NT2/D1 (cell line): ENCODE data around the gene KIAA1217.

Source experiments
- DNase-seq: peaks from one replicate; pipeline ENCODE4 v3.0.0-alpha.2; 2011; ENCODE audit warnings: low read depth, low spot score
- H3K27me3 ChIP-seq: 2 replicates; pipeline ENCODE4 v1.6.0; 2011; ENCODE audit warnings: mild to moderate bottlenecking; ENCODE audit not compliant: insufficient read length, insufficient read depth
- H3K36me3 ChIP-seq: 2 replicates; pipeline ENCODE4 v1.6.1; 2011; ENCODE audit warnings: mild to moderate bottlenecking, low read length, mixed read lengths; ENCODE audit not compliant: insufficient read depth, insufficient read length
- H3K4me1 ChIP-seq: 2 replicates; pipeline ENCODE4 v1.5.1; 2011; ENCODE audit not compliant: insufficient read depth, insufficient read length
- H3K4me3 ChIP-seq: 2 replicates; pipeline ENCODE4 v1.5.1; 2011; ENCODE audit warnings: low read depth; ENCODE audit not compliant: insufficient read length
- H3K9ac ChIP-seq: 2 replicates; pipeline ENCODE4 v1.6.0; 2011; ENCODE audit warnings: low read depth; ENCODE audit not compliant: insufficient read length
- H3K9me3 ChIP-seq: 2 replicates; pipeline ENCODE4 v1.5.1; 2011; ENCODE audit warnings: mild to moderate bottlenecking, low read length; ENCODE audit not compliant: insufficient read depth
- SUZ12 ChIP-seq: IDR thresholded peaks from 2 replicates; pipeline ENCODE4 v1.6.1; 2011; ENCODE audit not compliant: insufficient read length, insufficient read depth; ENCODE audit errors: extremely low read depth
- YY1 ChIP-seq: IDR thresholded peaks from 2 replicates; pipeline ENCODE4 v1.6.1; 2011; ENCODE audit not compliant: insufficient read length, insufficient read depth
- ZNF274 ChIP-seq: IDR thresholded peaks from 2 replicates; pipeline ENCODE4 v1.6.1; 2011; ENCODE audit warnings: mild to moderate bottlenecking, low read depth, low read length

KIAA1217 gene, protein sequence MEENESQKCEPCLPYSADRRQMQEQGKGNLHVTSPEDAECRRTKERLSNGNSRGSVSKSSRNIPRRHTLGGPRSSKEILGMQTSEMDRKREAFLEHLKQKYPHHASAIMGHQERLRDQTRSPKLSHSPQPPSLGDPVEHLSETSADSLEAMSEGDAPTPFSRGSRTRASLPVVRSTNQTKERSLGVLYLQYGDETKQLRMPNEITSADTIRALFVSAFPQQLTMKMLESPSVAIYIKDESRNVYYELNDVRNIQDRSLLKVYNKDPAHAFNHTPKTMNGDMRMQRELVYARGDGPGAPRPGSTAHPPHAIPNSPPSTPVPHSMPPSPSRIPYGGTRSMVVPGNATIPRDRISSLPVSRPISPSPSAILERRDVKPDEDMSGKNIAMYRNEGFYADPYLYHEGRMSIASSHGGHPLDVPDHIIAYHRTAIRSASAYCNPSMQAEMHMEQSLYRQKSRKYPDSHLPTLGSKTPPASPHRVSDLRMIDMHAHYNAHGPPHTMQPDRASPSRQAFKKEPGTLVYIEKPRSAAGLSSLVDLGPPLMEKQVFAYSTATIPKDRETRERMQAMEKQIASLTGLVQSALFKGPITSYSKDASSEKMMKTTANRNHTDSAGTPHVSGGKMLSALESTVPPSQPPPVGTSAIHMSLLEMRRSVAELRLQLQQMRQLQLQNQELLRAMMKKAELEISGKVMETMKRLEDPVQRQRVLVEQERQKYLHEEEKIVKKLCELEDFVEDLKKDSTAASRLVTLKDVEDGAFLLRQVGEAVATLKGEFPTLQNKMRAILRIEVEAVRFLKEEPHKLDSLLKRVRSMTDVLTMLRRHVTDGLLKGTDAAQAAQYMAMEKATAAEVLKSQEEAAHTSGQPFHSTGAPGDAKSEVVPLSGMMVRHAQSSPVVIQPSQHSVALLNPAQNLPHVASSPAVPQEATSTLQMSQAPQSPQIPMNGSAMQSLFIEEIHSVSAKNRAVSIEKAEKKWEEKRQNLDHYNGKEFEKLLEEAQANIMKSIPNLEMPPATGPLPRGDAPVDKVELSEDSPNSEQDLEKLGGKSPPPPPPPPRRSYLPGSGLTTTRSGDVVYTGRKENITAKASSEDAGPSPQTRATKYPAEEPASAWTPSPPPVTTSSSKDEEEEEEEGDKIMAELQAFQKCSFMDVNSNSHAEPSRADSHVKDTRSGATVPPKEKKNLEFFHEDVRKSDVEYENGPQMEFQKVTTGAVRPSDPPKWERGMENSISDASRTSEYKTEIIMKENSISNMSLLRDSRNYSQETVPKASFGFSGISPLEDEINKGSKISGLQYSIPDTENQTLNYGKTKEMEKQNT (N-terminal part only)

DNA sequence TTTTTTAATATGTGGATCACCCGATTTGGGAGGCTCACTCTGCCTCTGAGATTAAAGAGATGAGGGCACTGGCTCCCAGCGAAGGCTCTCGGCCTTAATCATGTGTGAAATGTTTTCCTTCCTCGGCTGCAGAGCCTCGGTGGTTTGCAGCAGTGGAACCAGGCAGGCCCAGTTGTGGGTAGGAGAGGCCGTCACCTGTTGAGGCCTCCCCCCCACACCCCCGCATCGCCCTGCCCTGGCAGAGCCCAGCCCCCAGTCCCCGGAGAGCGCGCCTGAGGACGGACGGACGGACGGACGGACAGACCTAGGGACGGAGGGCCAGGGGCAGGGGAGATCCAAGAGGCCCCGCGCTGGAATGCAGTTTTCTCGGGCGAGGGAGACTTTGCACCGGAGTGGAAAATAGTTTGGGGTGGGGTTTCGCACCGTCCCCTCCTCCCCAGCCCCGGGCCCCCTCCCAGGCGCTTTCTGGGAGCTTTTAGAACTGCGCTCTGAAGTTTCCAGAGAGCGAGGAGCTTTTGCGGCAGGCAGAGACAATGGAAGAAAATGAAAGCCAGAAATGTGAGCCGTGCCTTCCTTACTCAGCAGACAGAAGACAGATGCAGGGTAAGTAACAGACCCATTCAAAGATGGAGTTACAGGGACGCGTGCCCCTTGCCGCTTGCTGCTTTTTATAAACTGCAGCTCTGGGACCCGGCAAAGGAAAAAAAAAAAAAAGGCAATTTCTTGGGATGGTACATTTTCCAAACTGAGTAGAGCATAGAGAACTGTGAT lies at the start of gene KIAA1217:
Gene KIAA1217, plus strand, starts transcription at position 478 of the 771 bp plus-strand sequence. Its CDS starts 56 bp downstream, at position 534.
- DNase-seq: no peak
- no peaks in the 10 kb centered on the region; the same call in 1 of the 2 replicates for H3K9me3 ChIP-seq
- H3K4me3 ChIP-seq: peak within 1 kb of the TSS; percentile 58
- H3K27me3 ChIP-seq: no peaks in the 10 kb centered on the region
- peak within 1 kb of the TSS; percentile 73 for H3K9ac ChIP-seq
- H3K4me1 ChIP-seq: peaks cover 2% of the 10 kb centered on the region
- TF ChIP-seq SUZ12 (no peak), YY1 (no peak), ZNF274 (no peak)
- peaks cover 8% of the 10 kb centered on the region for H3K36me3 ChIP-seq

DNA sequence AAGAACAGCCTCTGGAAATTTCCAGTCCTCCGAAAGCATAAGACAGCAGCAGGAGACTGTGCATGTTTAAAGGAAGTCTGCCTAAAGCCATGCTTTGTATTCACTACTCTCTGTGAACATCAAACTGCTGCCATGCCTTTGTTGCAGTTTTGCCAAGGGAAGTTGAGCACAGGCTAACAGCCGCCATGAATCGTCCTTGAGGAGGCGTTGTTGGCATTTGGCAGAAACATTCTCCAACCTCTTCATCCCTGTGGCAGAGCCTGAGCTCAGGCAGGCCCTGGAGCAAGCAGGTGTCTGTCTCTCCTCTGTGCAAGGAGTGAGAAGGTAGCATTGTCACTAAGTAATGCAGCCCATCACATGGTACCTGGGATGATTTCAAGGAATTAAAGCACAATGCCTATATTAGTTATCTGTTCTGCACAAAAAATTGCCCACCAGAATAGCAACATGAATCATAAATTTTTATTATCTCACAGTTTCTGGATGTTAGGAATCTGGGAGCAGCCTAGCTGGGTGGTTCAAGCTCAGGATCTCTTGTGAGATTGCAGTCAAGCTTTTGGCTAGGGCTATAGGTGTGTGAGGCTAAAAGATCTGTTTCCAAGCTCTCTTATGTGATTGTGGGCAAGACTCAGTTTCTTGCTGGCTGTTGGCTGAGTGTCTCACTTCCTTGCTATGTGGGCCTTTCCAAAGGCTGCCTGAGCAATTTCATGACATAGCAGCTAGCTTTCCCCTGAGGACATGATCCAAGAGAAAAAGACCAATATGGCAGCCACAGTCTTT lies 46.5 kb upstream of the KIAA1217 start:
- Histone ChIP-seq H3K27me3 (no peaks in the 10 kb centered on the region), H3K4me1 (no peaks in the 10 kb centered on the region), H3K9ac (no peak overlapping the region), H3K36me3 (no peaks in the 10 kb centered on the region), H3K9me3 (no peaks in the 10 kb centered on the region), H3K4me3 (no peak overlapping the region)
- no peak for DNase-seq
- TF ChIP-seq ZNF274: no peak

DNA sequence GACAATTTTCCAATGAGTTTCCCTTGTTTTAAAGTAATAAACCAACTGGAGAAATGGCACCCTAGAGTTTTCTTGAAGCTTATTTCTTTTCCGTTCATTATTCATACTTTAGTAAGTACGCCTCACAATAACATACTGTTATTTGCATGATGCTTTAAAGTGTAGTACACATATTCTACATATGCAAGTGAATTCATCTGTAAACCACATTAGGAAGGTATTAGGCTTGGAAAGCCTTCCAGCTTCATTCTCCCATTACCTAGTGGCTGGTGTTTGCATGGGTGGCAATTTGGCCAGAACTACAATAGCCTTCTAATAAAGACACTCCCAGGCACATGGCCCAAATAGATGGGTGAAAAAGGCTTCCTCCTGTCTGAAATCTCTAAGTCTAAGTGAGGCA lies 45.5 kb upstream of the KIAA1217 start:
- Histone ChIP-seq H3K9ac (no peak overlapping the region), H3K36me3 (no peaks in the 10 kb centered on the region), H3K27me3 (no peaks in the 10 kb centered on the region), H3K4me1 (no peaks in the 10 kb centered on the region), H3K4me3 (no peak overlapping the region), H3K9me3 (no peaks in the 10 kb centered on the region)
- DNase-seq: no peak
- TF ChIP-seq ZNF274 (no peak), YY1 (no peak), SUZ12 (no peak)

- no peak overlapping the region for H3K9ac ChIP-seq
- DNase-seq: no peak
- H3K4me1 ChIP-seq: peaks cover 3% of the 10 kb centered on the region
- TF ChIP-seq SUZ12 (no peak), ZNF274 (no peak), YY1 (no peak)
- H3K36me3 ChIP-seq: no peaks in the 10 kb centered on the region
- no peaks in the 10 kb centered on the region for H3K9me3 ChIP-seq
- no peaks in the 10 kb centered on the region for H3K27me3 ChIP-seq
- no peak overlapping the region for H3K4me3 ChIP-seq
Observed at GRCh38 chr10:24168258-24169170, 40.4 kb upstream of the KIAA1217 start.

- Histone ChIP-seq H3K36me3 (no peaks in the 10 kb centered on the region), H3K4me3 (no peak overlapping the region), H3K9ac (no peak overlapping the region), H3K9me3 (no peaks in the 10 kb centered on the region), H3K4me1 (peaks cover 3% of the 10 kb centered on the region), H3K27me3 (no peaks in the 10 kb centered on the region)
- no peak for TF ChIP-seq YY1
- no peak for TF ChIP-seq SUZ12
- no peak for TF ChIP-seq ZNF274
- DNase-seq: no peak
Observed at GRCh38 chr10:24170199-24170598, 38.7 kb upstream of the KIAA1217 start.
